Fibroblast of lung (primary cell): Measurements from ENCODE around the gene C11orf52.

ENCODE experiments used
- CTCF ChIP-seq, 2 donors: IDR thresholded peaks in 1 of 2; conservative IDR thresholded peaks in 1 of 2; 1 replicate in 1 of 2; 2 replicates in 1 of 2; pipeline ENCODE4 v1.5.1; 2011 to 2012; ENCODE audit warnings: low read length in 2 of 2, control low read depth in 1 of 2, inconsistent platforms in 1 of 2, low read depth in 1 of 2, mild to moderate bottlenecking in 1 of 2
- EZH2 ChIP-seq: IDR thresholded peaks from 2 replicates; pipeline ENCODE4 v1.5.1; 2012; ENCODE audit warnings: low read length, control low read depth, mild to moderate bottlenecking; ENCODE audit errors: missing control alignments

- no peak for TF ChIP-seq CTCF (conservative IDR thresholded peaks at IDR 0.05 in 1 of 2, IDR thresholded peaks at IDR 0.05 in 1 of 2; ENCODE audit: low read depth in 1 of 2, low read length in 2 of 2)
- no peak for TF ChIP-seq EZH2
Measured at GRCh38 chr11:111960916-111961315, 42.2 kb downstream of the C11orf52 start.
